HepG2 (cell line): ENCODE results near the gene BAIAP2L2. TPM values are rescaled to one million over a fixed set of nuclear protein-coding genes. Genes with fewer than 3 reads are reported as not detected.

Source experiments
- ATAC-seq: fragments of 200-7000 bp; cut with Tn5 transposase; 3 replicates; pipeline ENCODE4 v1.9.1; 2020; ENCODE audit warnings: mild to moderate bottlenecking, moderate library complexity
- BruUV-seq: library from RNA; stranded (reverse); fragments of 400-500 nt; replicated peaks from 2 replicates; lab custom pipeline; 2021; lab: Mats Ljungman, UMichigan
- CTCF ChIA-PET: fragments of 300-600 bp; formaldehyde crosslinking; extraction: SDS; loops from one replicate; lab custom pipeline; 2021; ENCODE audit warnings: low total read pairs, inconsistent platforms, low intra/inter-chr PET ratio; lab: Yijun Ruan, JAX
- POLR2A ChIA-PET: fragments of 350-600 bp; sonication (Branson Sonifier 250); formaldehyde crosslinking; loops from one replicate; lab custom pipeline; 2020; ENCODE audit warnings: antibody characterized with exemption, inconsistent platforms; lab: Yijun Ruan, JAX
- DNase-seq: peaks from one replicate; pipeline ENCODE4 v3.0.0-alpha.2; 2015; ENCODE audit warnings: low spot score
- FAIRE-seq: peaks from 3 replicates; lab custom pipeline; 2011; peaks lifted over from hg19 to GRCh38; lab: Jason Lieb, UNC
- H2AFZ ChIP-seq: one replicate; pipeline ENCODE4 v1.6.1; 2011; ENCODE audit warnings: low read length, inconsistent platforms
- H3K27ac ChIP-seq: fragments of 300-600 bp; 3 replicates; pipeline ENCODE4 v1.8.0; 2011; ENCODE audit warnings: mixed run types, mild to moderate bottlenecking, mixed read lengths, low read length, inconsistent platforms; ENCODE audit not compliant: insufficient read depth; ENCODE audit errors: extremely low read length
- H3K27me3 ChIP-seq, 2 experiments: fragments of 200-600 bp in 1 of 2; 2 replicates in 1 of 2; 3 replicates in 1 of 2; pipeline versions ENCODE4 v1.6.0 to v1.8.0; 2011; ENCODE audit warnings: low read length in 2 of 2, mild to moderate bottlenecking in 2 of 2, moderate library complexity in 2 of 2, inconsistent platforms in 1 of 2; ENCODE audit not compliant: insufficient read depth in 2 of 2, control insufficient read depth in 1 of 2
- H3K36me3 ChIP-seq, 2 experiments: fragments of 200-600 bp in 1 of 2; replicated peaks in 1 of 2; 2 replicates in 1 of 2; 3 replicates in 1 of 2; pipeline versions ENCODE4 v1.5.1 to v1.8.0; 2011; ENCODE audit warnings: low read length in 2 of 2, inconsistent platforms in 1 of 2; ENCODE audit not compliant: insufficient read depth in 2 of 2, control insufficient read depth in 1 of 2
- H3K4me1 ChIP-seq: 2 replicates; pipeline ENCODE4 v1.5.1; 2012; ENCODE audit warnings: low read length, inconsistent platforms; ENCODE audit not compliant: insufficient read depth
- H3K4me2 ChIP-seq: 2 replicates; pipeline ENCODE4 v1.6.0; 2011; ENCODE audit warnings: low read depth, low read length, inconsistent platforms
- H3K4me3 ChIP-seq, 3 experiments: fragments of 200-600 bp in 1 of 3; sonication (generic), shearing (Covaris generic) in 1 of 3; replicated peaks in 1 of 3; 2 replicates each; pipeline ENCODE4 v1.5.1; 2011 to 2016; ENCODE audit warnings: low read length in 3 of 3, inconsistent platforms in 2 of 3, low read depth in 2 of 3, mild to moderate bottlenecking in 2 of 3, control low read depth in 1 of 3, mixed read lengths in 1 of 3; ENCODE audit not compliant: insufficient read depth in 1 of 3
- H3K79me2 ChIP-seq: one replicate; pipeline ENCODE4 v1.6.1; 2011; ENCODE audit warnings: low read length, inconsistent platforms; ENCODE audit not compliant: insufficient read depth
- H3K9ac ChIP-seq: 2 replicates; pipeline ENCODE4 v1.6.0; 2011; ENCODE audit warnings: mild to moderate bottlenecking, low read depth, low read length, inconsistent platforms; ENCODE audit not compliant: insufficient read depth
- H3K9me3 ChIP-seq: 2 replicates; pipeline ENCODE4 v1.5.1; 2012; ENCODE audit warnings: mild to moderate bottlenecking, low read length
- H4K20me1 ChIP-seq: 2 replicates; pipeline ENCODE4 v1.6.0; 2011; ENCODE audit warnings: inconsistent platforms, mild to moderate bottlenecking, low read length, moderate library complexity; ENCODE audit not compliant: insufficient read depth
- ARNTL ChIP-seq: sonication (generic); formaldehyde crosslinking; IDR thresholded peaks from 2 replicates; pipeline ENCODE4 v1.4.0; 2020; ENCODE audit warnings: mild to moderate bottlenecking, missing genetic modification reagents
- CHD4 ChIP-seq: fragments of 200-600 bp; sonication (generic); IDR thresholded peaks from 2 replicates; pipeline ENCODE4 v1.7.0; 2017; ENCODE audit warnings: mild to moderate bottlenecking, low read length, borderline replicate concordance
- HMG20B ChIP-seq: conservative IDR thresholded peaks from 2 replicates; pipeline ENCODE4 v1.6.1; 2016; ENCODE audit warnings: missing genetic modification reagents, missing compliant biosample characterization
- HNRNPK ChIP-seq: fragments of 200-400 bp; formaldehyde crosslinking; IDR thresholded peaks from 2 replicates; pipeline ENCODE4 v1.6.1; 2018; ENCODE audit warnings: low read length, low read depth, moderate library complexity, mild to moderate bottlenecking; ENCODE audit not compliant: poor library complexity, severe bottlenecking
- KLF13 ChIP-seq: sonication (generic); formaldehyde crosslinking; IDR thresholded peaks from 2 replicates; pipeline ENCODE4 v1.4.0; 2020; ENCODE audit warnings: mild to moderate bottlenecking, missing genetic modification reagents
- RARA ChIP-seq: IDR thresholded peaks from 2 replicates; pipeline ENCODE4 v1.6.1; 2016; ENCODE audit warnings: missing genetic modification reagents, missing compliant biosample characterization
- RNF2 ChIP-seq: fragments of 450-650 bp; conservative IDR thresholded peaks from 2 replicates; pipeline ENCODE4 v1.6.1; 2016; ENCODE audit warnings: low read depth
- SOX6 ChIP-seq, 2 experiments: fragments of 450-650 bp in 1 of 2; sonication (generic) in 1 of 2; formaldehyde crosslinking in 1 of 2; IDR thresholded peaks; 2 replicates each; pipeline versions ENCODE4 v1.4.0 to v1.6.1; 2017 to 2020; ENCODE audit warnings: antibody characterized with exemption in 1 of 2, mild to moderate bottlenecking in 1 of 2, missing genetic modification reagents in 1 of 2
- ZBTB1 ChIP-seq: sonication (generic); formaldehyde crosslinking; IDR thresholded peaks from 2 replicates; pipeline ENCODE4 v1.4.0; 2020; ENCODE audit warnings: missing genetic modification reagents, borderline replicate concordance
- ZEB1 ChIP-seq: IDR thresholded peaks from 2 replicates; pipeline ENCODE4 v1.6.1; 2012; ENCODE audit warnings: mild to moderate bottlenecking, low read depth, inconsistent platforms; ENCODE audit not compliant: insufficient replicate concordance
- ZFP41 ChIP-seq: sonication (generic); formaldehyde crosslinking; IDR thresholded peaks from 2 replicates; pipeline ENCODE4 v1.4.0; 2020; ENCODE audit warnings: mild to moderate bottlenecking, missing genetic modification reagents, borderline replicate concordance
- ZNF281 ChIP-seq: sonication (generic); formaldehyde crosslinking; IDR thresholded peaks from 2 replicates; pipeline ENCODE4 v1.4.0; 2020; ENCODE audit warnings: missing genetic modification reagents, borderline replicate concordance
- ZNF589 ChIP-seq: sonication (generic); formaldehyde crosslinking; conservative IDR thresholded peaks from 2 replicates; pipeline ENCODE4 v1.8.0; 2022; ENCODE audit warnings: mild to moderate bottlenecking, moderate library complexity, missing genetic modification reagents
- ZNF766 ChIP-seq: sonication (generic); formaldehyde crosslinking; IDR thresholded peaks from 2 replicates; pipeline ENCODE4 v1.5.0; 2020; ENCODE audit warnings: missing genetic modification reagents, borderline replicate concordance
- ZNF83 ChIP-seq: sonication (generic); formaldehyde crosslinking; IDR thresholded peaks from 2 replicates; pipeline ENCODE4 v1.4.0; 2020; ENCODE audit warnings: missing genetic modification reagents, mild to moderate bottlenecking, borderline replicate concordance
- WGBS: methylation state at CpG from one replicate; pipeline ENCODE4 v1.1.6; 2017; ENCODE audit warnings: low lambda C conversion rate; 5-methylcytosine and 5-hydroxymethylcytosine counted together
- in situ Hi-C: cut with HindIII; loops from 2 replicates; pipeline ENCODE4 v1.10.0; 2017; ENCODE audit warnings: low pct_unique_long_range_greater_than_20kb; ENCODE audit not compliant: extremely low pct_ligation_motif_present
- intact Hi-C: fragments of 100-400 bp; cut with micrococcal nuclease; formaldehyde crosslinking; loops from one replicate; pipeline ENCODE4 v1.10.0; 2022; ENCODE audit not compliant: unreplicated experiment
- polyA plus RNA-seq, 8 experiments: library from polyadenylated mRNA; depleted of rRNA in 3 of 8; stranded (reverse) in 7 of 8; unstranded in 1 of 8; fragments of >200 nt; fragmentation: Illumina TruSeq in 4 of 8; extraction: Trizol in 4 of 8; gene quantifications; 2 replicates each; pipeline versions ENCODE4 v1.2.1 to v1.2.3, GENCODE V29; 2011 to 2016; ENCODE audit warnings: low read depth in 4 of 8, missing spikeins in 1 of 8, mixed read lengths in 1 of 8; ENCODE audit not compliant: insufficient read depth in 1 of 8
- total RNA-seq, 5 experiments: library from RNA; depleted of rRNA; stranded (reverse); fragments of >200 nt; fragmentation: Illumina TruSeq; extraction: Trizol; gene quantifications; 2 replicates each; pipeline ENCODE4 v1.2.3, GENCODE V29; 2016; ENCODE audit warnings: low read depth in 1 of 5
- TF ChIP-seq, protein P1 (sequence below): sonication (generic); formaldehyde crosslinking; IDR thresholded peaks from 2 replicates; pipeline ENCODE4 v1.5.0; 2020; ENCODE audit warnings: missing genetic modification reagents, mild to moderate bottlenecking, borderline replicate concordance
- TF ChIP-seq, protein P2 (sequence below): sonication (generic); formaldehyde crosslinking; IDR thresholded peaks from 2 replicates; pipeline ENCODE4 v1.8.1; 2023; ENCODE audit warnings: mild to moderate bottlenecking, missing genetic modification reagents

Gene BAIAP2L2
- total and polyA plus RNA-seq, 2 of the 13 experiments (the other 11 are each of a cell fraction or from before 2014, with no cell fraction given) = 4.4 to 7.5 TPM

DNA sequence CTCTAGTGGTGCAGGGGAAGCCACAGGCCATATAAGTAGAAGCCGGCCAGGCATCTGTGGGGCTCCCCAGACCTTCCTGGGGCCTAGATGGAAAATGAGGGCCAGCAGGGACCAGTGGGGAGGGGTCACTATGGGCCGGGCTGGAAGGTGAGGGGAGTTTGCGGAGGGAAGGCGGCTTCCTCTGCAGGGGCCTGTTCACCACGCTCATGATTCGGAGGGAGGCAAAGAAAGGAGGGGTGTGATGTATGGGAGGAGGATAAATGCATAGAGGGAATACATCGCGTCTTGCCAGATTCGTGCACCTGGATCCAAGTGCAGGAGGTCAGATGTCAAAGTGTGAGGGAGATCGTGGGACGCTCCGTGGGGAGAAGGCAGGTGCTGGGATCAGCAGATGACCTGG is 33.4 kb downstream of the BAIAP2L2 start:
- CTCF ChIA-PET = no interaction called here
- H3K9ac ChIP-seq = no peak overlapping the region
- FAIRE-seq = no peak
- POLR2A ChIA-PET = no interaction called here
- H3K79me2 ChIP-seq = no peaks in the 10 kb centered on the region
- ATAC-seq = no peak
- H2AFZ ChIP-seq = no peak overlapping the region
- H3K4me3 ChIP-seq = no peak overlapping the region
- no peaks in the 10 kb centered on the region for H3K9me3 ChIP-seq
- peaks cover 6 to 12% of the 10 kb centered on the region in 2 experiments for H3K36me3 ChIP-seq
- in situ Hi-C loops (no loop called here), intact Hi-C loops (no loop called here)
- H4K20me1 ChIP-seq = no peaks in the 10 kb centered on the region
- H3K27ac ChIP-seq = no peak overlapping the region
- WGBS = 76% methylated on average over 12 of the region's 12 CpGs
- H3K4me1 ChIP-seq = no peaks in the 10 kb centered on the region
- TF ChIP-seq ZFP41 (no peak), RARA (CRISPR knock-in tag) (no peak), KLF13 (CRISPR knock-in tag) (no peak), CHD4 (no peak), HNRNPK (no peak), ZNF766 (no peak), ZNF281 (CRISPR knock-in tag) (no peak), ZNF589 (CRISPR knock-in tag) (no peak), ARNTL (CRISPR knock-in tag) (no peak), ZNF83 (no peak), SOX6 (IDR thresholded peaks at IDR 0.05) (no peak), SOX6 (CRISPR knock-in tag; IDR thresholded peaks at IDR 0.05) (no peak), ZEB1 (no peak), ZBTB1 (CRISPR knock-in tag) (no peak), RNF2 (no peak), HMG20B (no peak)
- TF ChIP-seq, protein P1, sequence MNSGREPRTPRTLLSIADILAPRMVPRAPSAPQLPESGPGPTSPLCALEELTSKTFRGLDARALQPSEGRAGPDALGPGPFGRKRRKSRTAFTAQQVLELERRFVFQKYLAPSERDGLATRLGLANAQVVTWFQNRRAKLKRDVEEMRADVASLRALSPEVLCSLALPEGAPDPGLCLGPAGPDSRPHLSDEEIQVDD (CRISPR knock-in tag) = no peak
- TF ChIP-seq, protein P2, sequence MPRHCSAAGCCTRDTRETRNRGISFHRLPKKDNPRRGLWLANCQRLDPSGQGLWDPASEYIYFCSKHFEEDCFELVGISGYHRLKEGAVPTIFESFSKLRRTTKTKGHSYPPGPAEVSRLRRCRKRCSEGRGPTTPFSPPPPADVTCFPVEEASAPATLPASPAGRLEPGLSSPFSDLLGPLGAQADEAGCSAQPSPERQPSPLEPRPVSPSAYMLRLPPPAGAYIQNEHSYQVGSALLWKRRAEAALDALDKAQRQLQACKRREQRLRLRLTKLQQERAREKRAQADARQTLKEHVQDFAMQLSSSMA = no peak
- no peak overlapping the region for H3K4me2 ChIP-seq
- no peaks in the 10 kb centered on the region for H3K27me3 ChIP-seq
- no peak for DNase-seq
- no TSS peak for BruUV-seq
